ENCODE measurements around the gene RUNX2. TPM values are rescaled to one million over a fixed set of nuclear protein-coding genes. Genes with fewer than 3 reads are reported as not detected.

Gene RUNX2
- total and polyA plus RNA-seq, 3 donors from 2014 or later = 2.9 to 6.0 (median 4.3) TPM

DNA sequence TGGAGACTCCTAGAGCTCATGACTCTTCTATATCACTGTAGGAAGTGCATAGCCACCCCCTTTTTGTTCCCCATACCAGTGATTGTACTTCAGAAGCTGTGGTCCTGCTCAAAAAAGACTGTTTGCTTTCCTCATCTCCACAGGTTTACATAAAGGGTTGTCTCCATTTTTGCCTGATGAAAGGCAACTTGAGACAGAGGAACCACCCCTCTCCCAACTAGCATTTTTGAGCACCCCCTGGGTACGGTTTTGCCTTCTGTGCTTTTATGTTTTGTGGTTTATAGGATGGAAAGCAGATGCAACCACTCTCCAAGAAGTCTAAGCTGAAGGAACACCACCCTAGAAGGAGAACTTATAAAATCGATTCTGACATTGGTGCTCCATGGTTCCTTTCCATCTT, 177.3 kb downstream of the RUNX2 start:
- Histone ChIP-seq H3K36me3 (ENCODE audit: low read depth, missing control alignments) (no peaks in the 10 kb centered on the region), H3K4me1 (no peaks in the 10 kb centered on the region), H3K27me3 (no peaks in the 10 kb centered on the region), H3K4me3 (no peak overlapping the region), H3K9me3 (no peaks in the 10 kb centered on the region), H3K27ac (no peak overlapping the region)
- no peak for DNase-seq
- intact Hi-C loops (cut with DNase I; ENCODE audit: low total_unique reads) = no loop called here
- no peak for TF ChIP-seq POLR2A (IDR thresholded peaks at IDR 0.05)
- TF ChIP-seq, protein P1, sequence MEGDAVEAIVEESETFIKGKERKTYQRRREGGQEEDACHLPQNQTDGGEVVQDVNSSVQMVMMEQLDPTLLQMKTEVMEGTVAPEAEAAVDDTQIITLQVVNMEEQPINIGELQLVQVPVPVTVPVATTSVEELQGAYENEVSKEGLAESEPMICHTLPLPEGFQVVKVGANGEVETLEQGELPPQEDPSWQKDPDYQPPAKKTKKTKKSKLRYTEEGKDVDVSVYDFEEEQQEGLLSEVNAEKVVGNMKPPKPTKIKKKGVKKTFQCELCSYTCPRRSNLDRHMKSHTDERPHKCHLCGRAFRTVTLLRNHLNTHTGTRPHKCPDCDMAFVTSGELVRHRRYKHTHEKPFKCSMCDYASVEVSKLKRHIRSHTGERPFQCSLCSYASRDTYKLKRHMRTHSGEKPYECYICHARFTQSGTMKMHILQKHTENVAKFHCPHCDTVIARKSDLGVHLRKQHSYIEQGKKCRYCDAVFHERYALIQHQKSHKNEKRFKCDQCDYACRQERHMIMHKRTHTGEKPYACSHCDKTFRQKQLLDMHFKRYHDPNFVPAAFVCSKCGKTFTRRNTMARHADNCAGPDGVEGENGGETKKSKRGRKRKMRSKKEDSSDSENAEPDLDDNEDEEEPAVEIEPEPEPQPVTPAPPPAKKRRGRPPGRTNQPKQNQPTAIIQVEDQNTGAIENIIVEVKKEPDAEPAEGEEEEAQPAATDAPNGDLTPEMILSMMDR (IDR thresholded peaks at IDR 0.05) = no peak
- 86 to 94% methylated on average over 2 of the region's 2 CpGs for WGBS, 2 donors

DNA sequence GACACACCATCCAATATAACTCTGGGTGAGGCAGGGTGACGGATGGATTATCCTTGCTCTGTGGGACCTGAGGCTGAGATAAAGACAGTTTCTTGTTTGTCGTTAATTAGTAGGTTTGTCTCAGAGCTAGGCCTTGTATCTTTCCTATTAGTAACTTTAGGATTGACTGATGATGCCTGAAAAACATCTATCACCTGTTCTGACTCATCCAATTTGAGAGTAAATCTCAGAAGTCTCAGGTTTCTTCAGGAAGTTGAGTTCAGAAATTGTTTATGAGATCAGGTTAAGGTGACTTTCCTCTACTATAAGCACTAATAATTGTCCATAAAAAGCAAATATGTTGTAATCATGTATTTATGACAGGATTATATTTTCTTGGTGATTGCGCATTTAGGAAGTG, 179.1 kb downstream of the RUNX2 start:
- intact Hi-C loops (cut with DNase I; ENCODE audit: low total_unique reads) = no loop called here
- no peaks in the 10 kb centered on the region for H3K27me3 ChIP-seq
- no peak overlapping the region for H3K27ac ChIP-seq
- no peaks in the 10 kb centered on the region for H3K4me1 ChIP-seq
- no peak for DNase-seq
- no peak for TF ChIP-seq POLR2A (IDR thresholded peaks at IDR 0.05)
- TF ChIP-seq, protein P1 (IDR thresholded peaks at IDR 0.05) = no peak
- no peaks in the 10 kb centered on the region for H3K36me3 ChIP-seq (ENCODE audit: low read depth, missing control alignments)
- H3K9me3 ChIP-seq = no peaks in the 10 kb centered on the region
- no peak overlapping the region for H3K4me3 ChIP-seq
- 88 to 97% methylated on average over 3 of the region's 3 CpGs for WGBS, 2 donors

DNA sequence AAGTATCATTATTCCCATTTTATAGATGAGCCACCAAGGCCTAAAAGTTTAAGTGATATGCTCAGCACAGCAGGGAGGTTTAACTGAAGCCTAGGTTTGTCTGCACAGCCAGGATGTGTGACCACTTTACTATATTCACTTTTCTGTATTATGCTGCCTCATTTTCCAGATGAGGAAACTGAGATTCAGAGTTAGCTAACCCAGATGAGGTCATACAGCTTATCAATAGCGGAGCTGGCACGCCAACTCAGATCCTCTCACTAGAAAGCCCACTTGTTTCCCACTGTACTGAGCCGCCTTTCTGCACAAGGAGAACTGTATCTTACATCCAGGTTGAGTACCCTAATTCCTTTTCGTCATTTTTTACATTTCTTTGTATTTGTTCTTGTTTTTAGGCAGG, 181.3 kb downstream of the RUNX2 start:
- no peaks in the 10 kb centered on the region for H3K4me1 ChIP-seq
- H3K27ac ChIP-seq = no peak overlapping the region
- no peaks in the 10 kb centered on the region for H3K36me3 ChIP-seq (ENCODE audit: low read depth, missing control alignments)
- no peak overlapping the region for H3K4me3 ChIP-seq
- TF ChIP-seq POLR2A (IDR thresholded peaks at IDR 0.05) = no peak
- TF ChIP-seq, protein P1 (IDR thresholded peaks at IDR 0.05) = no peak
- H3K27me3 ChIP-seq = no peaks in the 10 kb centered on the region
- DNase-seq = no peak
- intact Hi-C loops (cut with DNase I; ENCODE audit: low total_unique reads) = no loop called here
- WGBS, 2 donors = 91 to 97% methylated on average over 4 of the region's 4 CpGs
- H3K9me3 ChIP-seq = no peaks in the 10 kb centered on the region

DNA sequence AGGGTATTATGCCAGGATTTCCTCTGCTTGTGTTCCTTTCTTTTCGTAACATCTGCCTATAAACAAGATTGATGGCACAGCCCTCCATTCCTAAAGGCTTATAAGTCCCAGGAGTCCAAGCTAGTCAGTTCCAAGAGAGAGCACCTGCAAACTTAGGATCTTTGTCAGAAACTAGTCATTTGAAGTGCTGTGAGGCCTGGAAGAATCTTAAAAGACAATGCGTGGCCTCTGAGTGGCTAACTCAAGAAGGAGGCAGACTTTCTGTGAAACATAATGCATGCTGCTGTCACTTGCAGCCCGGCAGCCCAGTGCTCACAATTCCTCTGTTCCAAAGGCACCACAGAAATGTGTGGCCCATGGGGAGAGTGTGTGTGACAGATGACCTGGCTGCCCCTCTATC, 184.6 kb downstream of the RUNX2 start:
- DNase-seq = no peak
- Histone ChIP-seq H3K9me3 (no peaks in the 10 kb centered on the region), H3K36me3 (ENCODE audit: low read depth, missing control alignments) (no peaks in the 10 kb centered on the region), H3K4me1 (no peaks in the 10 kb centered on the region), H3K27ac (no peak overlapping the region), H3K4me3 (no peak overlapping the region), H3K27me3 (no peaks in the 10 kb centered on the region)
- TF ChIP-seq, protein P1 (IDR thresholded peaks at IDR 0.05) = no peak
- no peak for TF ChIP-seq POLR2A (IDR thresholded peaks at IDR 0.05)
- intact Hi-C loops (cut with DNase I; ENCODE audit: low total_unique reads) = no loop called here
- 86 to 95% methylated on average over 3 of the region's 3 CpGs for WGBS, 2 donors

DNA sequence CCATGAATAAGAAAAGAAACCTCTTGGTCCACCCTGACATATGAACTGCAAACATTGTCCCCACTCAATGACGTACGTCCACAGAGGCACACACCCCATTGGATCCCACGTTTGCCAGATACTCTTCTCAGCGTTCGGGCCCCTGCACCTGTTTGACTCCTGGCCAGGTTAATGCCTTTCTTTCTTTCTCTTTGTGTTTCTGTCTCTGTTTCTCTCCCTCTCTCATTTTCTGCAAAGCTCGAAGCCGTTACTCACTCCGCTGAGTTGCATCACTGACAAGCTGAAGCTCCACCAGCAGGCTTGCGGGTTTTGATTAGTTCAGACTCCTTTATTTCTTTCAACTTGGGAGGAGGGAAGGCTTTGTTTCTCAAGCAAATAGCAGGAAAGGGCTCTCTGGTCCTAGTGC, 185.1 kb downstream of the RUNX2 start:
- Histone ChIP-seq H3K9me3 (no peaks in the 10 kb centered on the region), H3K27me3 (no peaks in the 10 kb centered on the region), H3K27ac (no peak overlapping the region), H3K4me3 (no peak overlapping the region), H3K4me1 (no peaks in the 10 kb centered on the region), H3K36me3 (ENCODE audit: low read depth, missing control alignments) (no peaks in the 10 kb centered on the region)
- intact Hi-C loops (cut with DNase I; ENCODE audit: low total_unique reads) = no loop called here
- TF ChIP-seq, protein P1 (IDR thresholded peaks at IDR 0.05) = no peak
- TF ChIP-seq POLR2A (IDR thresholded peaks at IDR 0.05) = no peak
- DNase-seq = no peak
- 92 to 95% methylated on average over 9 of the region's 9 CpGs for WGBS, 2 donors

Data from testis (tissue), 3 donors.